Stimulated activated CD8-positive, alpha-beta memory T cell treated with anti-CD3 and anti-CD28 coated beads, Interleukin-12 subunit alpha, Interleukin-12 subunit beta, amount 100 ng/mL, for 24 hours (primary cell): ENCODE data around the gene RIN3.

Experiments
- DNase-seq: peaks from one replicate; pipeline ENCODE4 v3.0.0-alpha.2; 2020; ENCODE audit errors: extremely low read depth

RIN3 gene

DNA sequence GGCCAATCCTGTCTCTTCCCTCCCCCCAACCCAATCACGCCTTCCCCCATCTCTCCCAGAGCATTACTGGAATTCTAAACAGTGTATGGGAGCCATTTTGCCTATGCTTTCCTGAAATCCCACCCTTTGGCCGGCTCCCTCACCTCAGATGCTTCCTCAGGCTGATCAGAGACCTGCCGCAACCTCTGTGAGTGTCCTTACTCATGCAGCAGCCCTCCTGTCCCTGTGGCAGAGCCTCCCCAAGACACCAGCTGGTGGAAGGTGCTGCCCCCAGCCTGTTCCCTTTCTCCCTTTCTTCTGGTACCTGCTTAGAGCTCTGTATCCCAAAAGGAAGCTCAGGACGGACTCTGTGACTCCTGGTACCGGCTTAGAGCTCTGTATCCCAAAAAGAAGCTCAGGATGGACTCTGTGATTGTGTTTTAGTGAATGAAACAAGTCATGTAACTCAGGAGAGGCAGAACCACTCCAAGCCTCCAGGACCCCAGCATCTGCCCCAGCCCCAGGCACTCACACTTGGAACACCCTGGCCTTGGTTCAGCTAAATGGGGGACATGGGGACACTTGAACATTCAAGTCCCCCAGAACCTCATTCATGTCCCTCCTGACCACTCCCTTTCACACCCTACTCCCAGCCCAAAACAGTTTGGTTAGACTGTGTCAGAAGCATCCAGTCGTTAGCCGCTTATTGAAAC is 29.3 kb upstream of the RIN3 start:
- no peak for DNase-seq

DNA sequence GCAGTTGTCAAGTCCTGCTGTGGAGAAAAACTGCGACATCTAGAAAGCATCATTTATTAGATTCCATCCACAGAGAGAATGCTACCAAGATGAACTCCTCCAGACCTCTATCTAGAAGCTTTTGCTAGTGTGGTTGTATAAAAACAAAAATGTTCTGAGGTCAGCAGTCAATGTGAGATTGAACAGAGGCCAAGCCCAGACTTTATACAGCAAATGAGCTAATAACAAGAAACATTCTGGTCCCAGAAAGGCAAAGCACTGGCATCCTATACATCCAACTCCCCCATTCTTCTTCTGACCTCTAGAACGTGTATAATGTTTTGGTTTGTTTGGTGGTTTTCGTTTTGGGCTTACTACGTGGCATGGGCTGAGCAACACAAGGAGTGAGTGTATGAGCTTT is 26.7 kb upstream of the RIN3 start:
- DNase-seq: no peak

DNA sequence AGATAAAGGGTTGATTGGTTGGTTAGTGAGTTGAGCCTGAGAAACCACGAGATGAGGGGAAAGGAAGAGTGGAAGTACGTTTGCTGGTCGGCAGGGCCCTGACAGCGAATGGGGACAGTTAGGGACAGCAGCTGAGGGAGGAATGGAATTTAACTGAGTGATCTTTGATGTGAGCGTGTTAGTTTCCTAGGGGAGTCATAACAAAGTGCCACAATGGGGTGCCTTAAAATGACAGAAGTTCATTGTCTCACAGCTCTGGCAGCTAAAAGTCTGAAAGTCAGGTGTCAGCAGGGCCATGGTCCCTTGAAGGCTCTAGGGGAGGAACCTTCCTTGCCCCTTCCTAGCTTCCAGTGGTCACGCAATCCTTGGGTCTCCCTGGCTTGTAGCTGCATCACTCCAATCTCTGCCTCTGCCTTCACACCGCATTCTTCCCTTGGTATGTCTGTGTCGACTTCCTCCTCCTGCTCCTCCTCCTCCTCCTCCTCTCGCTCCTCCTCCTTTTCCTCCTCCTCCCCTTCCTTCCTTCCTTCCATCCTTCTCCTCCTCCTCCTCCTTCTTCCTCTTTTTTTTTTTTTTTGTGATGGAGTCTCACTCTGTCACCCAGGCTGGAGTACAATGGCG is 26.0 kb upstream of the RIN3 start:
- no peak for DNase-seq

DNA sequence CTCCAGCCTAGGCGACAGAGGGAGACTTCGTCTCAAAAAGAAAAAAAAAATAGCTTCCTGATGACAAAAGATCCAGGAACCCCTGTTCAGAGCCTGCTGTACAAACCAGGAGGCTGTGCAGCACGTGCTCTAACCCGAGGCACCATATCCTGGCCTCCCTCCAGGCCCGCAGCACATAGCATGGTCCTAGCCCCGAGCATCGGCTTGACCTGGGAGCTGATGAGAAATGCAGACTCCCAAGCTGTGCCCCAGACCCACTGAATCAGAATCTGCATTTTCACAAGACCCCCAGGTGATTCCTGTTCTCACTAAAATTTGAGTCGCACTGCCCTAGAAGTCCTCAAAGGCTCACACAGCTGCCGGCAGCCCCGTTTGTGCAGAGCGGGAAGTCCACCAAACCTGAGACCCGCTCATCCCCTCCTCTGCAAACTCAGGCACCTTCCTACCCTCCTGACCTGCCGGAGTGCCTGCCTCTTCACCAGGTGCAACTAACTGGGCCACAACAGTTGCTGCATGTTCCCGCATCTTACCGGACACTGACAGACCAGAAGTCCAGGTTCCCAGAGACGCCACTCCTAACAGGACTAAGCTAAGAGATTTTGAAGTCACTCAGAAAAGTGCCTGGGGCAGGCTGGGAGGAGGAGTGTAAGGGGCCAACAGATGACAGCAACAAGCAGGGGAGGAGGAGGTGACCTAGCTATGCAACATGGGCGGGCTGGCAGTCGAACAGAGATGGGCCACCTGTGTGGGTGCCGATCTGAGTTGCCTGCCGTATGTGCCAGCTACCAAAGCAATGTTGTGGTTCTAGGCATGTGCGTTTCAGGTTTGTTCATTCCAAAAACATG is 24.0 kb upstream of the RIN3 start:
- no peak for DNase-seq

DNA sequence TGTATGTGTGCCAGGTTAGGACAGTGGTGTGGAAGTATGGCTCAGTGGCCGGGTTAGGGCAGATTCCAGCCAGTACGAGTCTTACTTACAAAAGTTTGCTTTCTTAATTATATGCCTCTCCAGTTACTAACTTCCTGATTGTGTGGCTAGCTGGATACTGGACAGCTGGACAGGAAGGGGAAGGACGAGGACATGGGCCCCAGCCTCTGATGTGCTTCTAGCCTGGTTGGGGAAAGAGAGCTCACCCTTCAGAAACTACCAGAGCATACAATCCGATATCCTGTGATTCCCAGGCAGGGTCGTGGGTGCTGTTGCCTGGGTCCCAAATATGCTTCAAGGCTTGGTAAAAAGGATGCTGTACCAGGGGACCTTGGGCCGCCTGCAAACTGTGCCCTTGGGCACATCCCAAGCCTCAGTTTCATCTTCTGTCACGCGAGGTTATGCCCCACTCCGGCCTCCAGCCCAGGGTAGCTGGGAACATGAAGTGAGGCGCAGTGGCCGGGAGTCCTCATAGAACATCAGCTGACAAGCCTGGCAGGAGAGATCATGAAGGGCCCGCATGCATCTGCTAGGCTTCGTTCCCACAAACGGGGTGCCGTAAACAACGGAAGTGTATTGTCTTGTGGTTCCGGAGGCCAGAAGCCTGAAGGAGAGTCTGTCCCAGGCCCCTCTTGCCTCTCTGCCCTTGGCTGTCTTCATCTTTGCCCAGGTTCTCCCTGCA is 23.2 kb upstream of the RIN3 start:
- DNase-seq: no peak

DNA sequence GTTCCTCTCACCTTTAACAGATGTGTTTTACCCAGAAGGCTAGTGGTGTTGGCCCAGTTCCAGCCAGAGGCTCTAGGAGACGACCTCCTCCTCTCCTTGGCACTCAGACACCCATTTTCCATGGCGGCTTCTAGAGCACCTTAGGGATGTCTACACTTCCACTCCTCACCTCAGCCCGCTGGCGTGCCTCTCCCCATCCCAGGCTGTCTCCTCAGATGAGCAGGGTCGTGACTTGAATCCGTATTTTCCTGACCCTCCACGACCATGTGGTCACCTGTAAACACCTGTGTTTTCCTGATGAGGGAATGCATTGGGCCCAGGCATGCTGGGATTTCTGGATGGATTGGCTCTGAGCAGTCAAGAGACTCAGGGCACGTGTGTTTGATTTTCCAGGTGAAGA is 21.8 kb upstream of the RIN3 start:
- no peak for DNase-seq

DNA sequence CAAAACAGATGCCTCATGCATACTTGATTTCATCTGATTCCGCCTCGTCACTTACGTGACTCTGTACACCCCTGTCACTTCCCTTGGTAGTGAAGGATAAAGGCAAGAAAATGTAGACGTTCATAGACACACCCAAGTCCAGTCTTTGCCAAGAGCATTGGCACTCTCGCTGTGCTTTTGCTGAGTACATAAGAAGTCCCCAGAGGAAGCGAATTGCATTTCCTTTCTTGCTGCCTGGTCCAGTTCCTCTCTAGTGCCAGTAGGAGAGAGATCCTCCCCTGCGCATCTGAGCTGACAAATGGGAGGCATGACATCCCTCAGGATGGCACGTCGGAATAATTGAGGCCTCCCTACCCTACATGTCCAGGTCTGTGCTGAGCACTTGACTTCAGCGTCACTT is 21.3 kb upstream of the RIN3 start:
- no peak for DNase-seq

DNA sequence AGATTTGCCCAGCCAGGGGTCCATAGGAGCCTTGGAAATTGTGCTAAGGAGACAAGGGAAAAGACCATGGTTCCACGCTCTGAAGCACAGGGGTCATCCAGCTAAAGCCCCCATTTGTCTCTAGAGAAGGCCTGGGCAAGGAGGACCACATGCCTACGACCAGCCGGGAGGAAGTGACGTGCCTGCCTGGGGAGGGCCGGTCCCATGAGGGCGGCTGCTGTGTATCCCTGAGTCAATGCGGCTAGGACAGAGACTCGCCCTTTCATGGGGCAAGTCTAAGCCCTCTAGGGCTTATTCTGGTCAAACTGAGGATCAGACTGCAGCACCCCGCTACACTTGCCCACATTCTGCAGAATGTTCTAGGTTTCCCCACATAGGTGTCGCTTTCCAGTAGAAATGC is 20.6 kb upstream of the RIN3 start:
- DNase-seq: no peak

DNA sequence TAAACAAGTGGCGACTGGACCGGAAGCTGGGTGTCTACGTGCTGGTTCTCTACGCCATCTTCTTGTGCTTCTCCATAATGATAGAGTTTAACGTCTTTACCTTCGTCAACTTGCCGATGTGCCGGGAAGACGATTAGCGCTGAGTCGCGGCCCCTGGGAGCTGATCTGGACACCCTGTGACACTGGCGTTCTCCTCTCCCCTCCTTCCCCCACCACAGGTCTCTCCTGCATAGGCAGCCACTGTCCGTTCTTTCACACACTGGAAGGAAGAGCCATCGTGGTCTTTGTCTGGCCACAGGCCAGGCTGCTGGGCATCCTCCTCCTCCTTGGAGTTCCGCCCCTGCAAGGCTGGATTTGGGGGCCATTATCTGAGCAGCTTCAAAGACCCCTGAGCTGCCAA is 20.1 kb upstream of the RIN3 start:
- DNase-seq: no peak

DNA sequence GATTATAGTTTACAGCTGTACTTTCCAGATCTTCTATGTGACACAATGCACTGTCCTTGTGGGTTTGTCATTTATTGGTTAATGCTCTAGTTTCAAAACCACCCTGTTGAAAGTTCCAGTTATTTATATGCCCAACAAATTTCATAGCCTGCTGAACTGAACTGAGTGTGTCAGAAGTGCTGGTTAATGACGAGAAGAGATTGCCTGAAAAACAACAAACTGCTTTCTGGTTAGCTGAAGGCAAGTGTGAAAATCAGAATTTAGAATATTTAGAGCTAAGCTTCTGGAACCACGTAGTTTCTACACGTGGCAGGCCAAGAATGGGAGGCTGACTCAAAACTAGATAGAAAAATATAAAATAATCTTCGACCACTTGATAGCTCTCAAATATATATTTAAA is 19.1 kb upstream of the RIN3 start:
- no peak for DNase-seq

DNA sequence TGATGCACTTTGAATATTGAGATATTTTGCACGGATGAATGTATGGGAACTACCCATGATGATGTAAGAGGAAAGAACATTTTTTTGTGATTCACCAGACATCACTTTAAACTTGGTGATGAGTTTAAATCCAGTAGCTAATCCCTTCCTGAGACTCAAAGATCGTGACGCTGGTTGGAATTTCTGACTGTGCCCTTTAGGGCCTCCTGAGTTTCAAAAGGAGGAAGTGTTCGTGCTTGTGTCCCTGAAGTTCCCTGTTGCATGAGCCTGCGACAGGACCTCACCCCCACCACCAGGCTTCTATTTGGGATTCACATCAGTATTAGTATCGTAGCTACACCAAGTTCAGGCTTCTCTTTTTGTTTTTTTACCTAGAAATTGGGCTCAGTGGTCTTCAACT is 18.6 kb upstream of the RIN3 start:
- no peak for DNase-seq

DNA sequence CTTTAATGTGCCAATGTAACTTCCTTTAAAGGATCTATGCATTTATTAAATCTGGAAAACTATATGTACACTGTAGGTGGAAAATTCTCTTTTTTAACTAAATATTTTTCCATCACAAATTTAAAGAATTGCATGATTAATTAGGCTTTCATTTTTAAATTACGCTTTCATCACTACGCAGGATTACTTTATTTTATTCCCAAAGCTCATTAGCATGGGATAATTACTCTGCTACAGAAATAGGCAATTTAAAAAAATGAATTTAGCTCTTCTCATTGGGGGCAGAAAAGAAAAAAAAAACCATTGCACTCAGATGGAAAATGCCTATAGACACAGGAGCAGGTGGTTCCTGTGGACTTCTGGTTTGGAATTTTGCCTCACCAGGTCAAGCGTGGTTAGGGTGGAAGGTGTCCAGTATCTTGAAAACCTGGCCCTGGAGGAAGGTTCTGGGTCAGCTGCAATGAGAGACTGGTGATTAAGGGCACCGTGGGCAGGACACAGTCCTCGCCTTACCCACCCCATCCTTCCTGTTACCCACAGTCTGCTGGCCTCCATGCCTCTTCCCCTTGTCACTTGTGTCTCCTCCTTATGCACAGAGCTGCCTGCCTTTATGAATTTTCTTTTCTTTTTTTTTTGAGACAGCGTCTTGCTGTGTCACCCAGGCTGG is 17.3 kb upstream of the RIN3 start:
- DNase-seq: no peak

DNA sequence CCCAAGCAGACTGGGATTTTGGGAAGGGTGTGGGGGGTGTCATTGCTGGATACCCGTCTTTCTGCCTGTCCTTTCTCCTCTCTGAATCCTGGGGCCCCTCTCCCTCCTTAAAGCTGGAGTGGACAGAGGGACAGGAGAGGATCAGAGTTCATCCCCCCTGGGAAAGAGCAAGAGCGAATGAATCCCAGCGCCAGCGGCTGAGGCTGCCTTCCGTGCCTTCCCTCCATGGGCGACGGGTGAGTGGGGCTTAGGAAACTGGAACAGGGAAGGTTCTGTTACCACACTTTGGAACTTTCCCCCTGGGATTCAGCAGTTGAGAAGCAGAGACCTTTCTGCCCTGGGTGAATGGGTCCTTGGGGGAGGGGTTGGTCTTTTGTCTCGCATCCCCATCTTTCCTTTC is 16.2 kb upstream of the RIN3 start:
- no peak for DNase-seq

DNA sequence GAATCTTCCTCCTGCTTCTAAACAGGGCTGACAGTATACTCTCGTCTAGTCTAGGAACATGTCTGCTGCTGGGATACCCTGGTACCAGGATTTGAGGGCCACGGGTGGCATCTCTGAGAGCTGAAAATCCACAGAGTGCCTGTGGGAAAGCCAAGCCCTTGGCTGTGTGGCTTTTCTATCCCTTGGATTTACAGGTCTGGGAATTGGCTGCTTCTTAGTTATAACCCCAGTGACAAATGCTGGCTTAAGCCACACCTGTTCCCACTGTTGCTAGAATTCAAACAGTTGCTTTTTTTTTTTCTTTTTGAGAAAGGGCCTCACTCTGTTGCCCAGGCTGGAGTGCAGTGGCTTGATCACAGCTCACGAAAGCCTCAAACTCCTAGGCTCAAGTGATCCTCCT is 14.3 kb upstream of the RIN3 start:
- DNase-seq: no peak

DNA sequence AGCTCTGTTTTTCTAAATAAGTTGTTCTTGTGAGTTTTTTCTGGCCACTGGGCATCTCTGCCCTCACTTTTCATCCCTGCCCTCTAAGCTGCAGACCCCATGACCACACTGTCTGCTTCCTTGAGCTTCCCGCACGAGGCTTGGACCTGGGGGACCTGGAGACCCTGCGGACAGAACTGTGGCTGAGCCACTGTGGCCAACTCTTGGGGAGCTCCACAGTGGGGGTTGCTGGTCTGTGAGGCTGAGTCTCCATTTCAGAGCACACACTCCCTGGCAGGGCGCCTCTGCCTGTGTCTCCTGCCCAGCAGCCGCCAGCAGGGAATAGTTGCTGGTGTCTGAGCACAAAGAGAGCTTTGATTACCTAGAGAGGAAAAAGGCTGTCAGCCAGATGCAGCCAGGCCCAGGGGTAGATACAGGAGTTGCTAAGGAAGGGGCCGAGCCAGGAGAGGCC is 13.1 kb upstream of the RIN3 start:
- DNase-seq: no peak

DNA sequence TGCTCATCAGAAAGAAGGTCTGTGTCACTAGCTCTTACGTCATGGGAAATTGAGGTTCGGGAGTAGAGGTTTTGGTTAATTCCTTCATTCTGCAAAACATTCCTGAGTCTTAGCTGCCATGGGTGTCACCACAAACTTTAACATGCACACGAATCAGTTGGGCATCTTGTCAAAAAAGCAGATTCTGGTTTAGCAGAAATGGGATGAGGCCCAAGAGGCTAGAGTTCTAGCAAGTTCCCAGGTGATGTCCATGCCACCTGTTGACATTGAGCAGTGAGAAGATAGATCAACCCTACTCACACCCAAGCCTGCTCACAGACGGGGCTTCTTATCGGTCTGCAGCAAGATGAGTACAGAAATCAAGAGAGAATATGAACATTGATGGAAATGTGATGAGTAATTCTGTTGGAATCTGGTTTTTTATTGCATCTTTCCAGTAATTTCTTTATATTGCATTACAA is 11.7 kb upstream of the RIN3 start:
- DNase-seq: no peak

DNA sequence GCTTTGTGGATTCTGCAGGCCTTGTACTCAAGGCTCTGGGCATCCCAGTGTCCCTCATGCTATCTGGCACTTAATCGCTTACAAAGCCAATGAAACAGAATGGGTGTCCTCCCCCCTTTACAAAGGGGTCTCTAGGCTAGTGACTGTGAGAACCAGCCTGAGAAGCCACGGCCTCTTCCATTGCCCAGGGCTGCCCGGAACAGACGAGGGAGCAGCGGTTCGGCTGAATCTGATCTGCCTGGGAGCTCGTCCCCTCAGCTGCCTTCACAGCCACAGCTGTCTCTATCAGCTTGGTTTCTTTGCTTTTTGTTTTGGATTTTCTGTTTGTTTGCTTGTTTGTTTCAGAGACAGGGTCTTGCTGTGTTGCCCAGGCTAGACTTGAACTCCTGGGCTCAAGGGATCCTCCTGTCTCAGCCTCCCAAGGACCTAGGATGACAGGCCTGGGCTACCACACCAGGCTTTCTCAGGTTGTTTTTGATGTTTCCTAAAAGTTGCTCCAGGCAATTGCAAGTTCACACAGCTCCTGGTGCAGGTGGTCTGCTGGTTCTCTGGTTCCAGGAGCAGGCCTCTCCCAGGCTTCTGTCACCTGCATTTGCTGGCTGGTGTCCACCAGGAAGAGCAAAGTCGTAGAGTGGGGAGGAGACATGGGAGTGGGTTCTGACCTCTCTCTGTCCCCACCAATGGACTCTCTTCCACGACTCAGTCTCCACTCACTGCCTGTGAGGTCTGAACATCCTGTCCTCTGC is 10.9 kb upstream of the RIN3 start:
- no peak for DNase-seq

DNA sequence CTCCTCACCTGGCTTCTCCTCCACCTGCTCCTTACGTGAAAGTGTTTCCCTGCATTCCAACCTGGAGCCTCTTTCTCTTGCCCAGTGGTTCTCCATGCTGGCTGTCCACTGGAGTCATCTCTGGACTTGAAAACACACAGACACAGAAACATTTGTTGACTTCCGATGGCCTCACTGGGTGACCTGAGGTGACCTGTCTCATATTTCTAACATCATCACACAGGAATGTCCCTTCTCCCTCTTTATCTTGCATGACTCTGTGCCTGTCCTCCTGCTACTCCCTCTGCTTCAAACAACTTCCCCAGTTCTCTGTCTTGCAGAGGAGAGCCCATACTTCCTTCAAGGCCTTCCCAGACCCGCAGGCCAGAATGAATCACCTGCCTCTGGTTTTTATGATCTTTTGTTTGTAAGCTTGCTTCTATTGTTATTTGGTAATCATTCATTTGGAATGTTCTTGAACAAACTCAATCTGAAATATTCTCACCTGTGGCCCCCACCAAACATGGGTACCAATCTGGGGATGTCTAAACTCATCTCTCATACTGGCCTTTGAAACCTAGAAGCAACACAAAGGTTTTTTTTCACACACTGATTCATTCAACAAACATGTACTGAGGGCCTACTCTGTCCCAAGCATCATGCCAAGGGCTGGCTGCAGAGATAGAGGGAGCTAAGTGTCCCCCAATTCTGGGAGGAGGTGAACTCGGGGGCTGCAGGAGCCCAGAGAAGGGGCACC is 9.7 kb upstream of the RIN3 start:
- no peak for DNase-seq

DNA sequence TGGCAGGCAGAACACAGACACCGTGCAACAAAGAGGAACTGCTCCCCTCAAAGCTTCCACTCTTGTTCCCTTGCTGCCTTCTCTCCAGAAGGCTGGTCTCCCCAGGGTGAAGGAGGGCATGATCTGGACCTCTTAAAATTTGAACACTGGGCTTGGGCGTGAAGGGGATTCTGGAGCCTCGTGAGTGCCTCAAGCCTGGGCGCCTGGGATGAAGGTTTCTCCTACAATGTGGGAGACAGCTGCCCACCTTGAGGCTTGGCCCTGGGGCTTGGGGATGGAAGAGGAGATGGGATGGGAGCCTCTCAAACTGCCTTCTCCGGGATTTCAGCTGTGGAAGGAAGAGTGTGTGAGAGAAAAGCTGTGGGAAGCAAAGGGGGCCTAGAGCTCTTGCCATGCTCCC is 7.8 kb upstream of the RIN3 start:
- no peak for DNase-seq

DNA sequence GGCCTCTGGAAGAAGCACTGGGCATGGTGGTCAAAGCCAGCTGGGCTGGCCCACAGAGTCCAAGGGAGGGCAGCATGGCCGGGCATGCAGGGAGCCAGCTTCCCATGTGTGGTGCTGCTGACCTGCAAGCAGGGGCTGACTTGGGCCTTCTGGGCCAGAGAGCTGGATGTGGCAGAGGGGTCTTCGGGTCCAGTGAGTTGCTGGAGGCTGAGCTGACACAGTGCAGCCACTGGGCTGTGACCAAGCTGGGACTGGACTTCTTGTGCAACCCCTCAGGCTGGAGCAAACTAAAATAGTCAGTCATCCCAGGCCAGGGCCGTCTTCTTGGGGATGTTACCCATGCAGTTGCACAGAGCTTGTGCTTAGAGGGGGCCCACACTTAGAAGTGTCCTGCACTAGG is 7.3 kb upstream of the RIN3 start:
- no peak for DNase-seq
